Hematopoietic multipotent progenitor cell (in vitro differentiated cells): Measurements from ENCODE around the gene TXLNB. TPM values are rescaled to one million over a fixed set of nuclear protein-coding genes. Genes with fewer than 3 reads are reported as not detected.

Experiments
- DNase-seq, 3 donors: peaks; one replicate each; pipeline ENCODE4 v3.0.0-alpha.2; 2011 to 2015; ENCODE audit warnings: low read depth in 2 of 3, low spot score in 2 of 3
- total RNA-seq: library from RNA; depleted of rRNA; stranded (reverse); fragments of >200 nt; gene quantifications from one replicate; pipeline ENCODE4 v1.2.3, GENCODE V29; 2012

The TXLNB gene
- total RNA-seq = 0.81 TPM

DNA sequence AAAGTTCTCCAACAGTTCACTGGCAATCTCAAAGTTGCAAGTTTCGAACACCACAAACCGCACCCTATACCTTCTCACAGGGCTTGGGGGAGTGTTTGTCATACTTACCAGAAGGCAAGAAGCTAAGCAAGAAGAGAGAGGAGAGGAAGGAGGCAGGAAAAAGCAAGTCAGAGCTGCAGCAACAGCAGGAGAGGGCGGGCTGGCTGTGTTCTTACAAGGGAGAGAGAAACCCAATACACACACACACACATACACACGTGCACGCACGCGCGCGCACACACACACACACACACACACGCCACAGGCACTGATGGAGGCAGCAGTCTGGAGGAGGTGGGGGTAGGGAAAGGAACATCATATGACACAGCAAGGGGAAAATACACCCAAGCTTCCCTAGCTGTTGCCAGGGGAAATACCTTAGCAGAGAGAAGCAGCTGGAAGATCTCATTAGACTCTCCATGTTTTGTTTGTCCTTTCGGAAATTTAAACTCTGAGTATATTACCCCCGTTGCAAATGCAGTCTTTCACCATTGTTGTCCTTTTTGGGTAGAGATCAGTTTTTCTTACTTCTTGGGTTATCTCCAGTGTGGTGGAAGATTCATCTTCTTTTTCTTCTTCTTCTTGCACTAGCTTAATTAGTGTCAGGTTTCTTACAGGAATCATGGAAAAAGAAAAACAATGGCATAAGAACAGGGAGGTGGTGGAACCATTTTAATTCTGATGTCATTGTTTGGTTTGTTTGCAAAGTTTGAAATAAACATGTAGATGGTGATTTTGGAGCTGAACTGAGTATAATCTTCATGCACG is at the start of gene TXLNB:
TSS of gene TXLNB (minus strand) at position 186 of the 807 bp plus-strand sequence. CDS start 3,099 bp downstream, outside the sequence.
- DNase-seq = peak; percentile 52 to 95 (median 87)

DNA sequence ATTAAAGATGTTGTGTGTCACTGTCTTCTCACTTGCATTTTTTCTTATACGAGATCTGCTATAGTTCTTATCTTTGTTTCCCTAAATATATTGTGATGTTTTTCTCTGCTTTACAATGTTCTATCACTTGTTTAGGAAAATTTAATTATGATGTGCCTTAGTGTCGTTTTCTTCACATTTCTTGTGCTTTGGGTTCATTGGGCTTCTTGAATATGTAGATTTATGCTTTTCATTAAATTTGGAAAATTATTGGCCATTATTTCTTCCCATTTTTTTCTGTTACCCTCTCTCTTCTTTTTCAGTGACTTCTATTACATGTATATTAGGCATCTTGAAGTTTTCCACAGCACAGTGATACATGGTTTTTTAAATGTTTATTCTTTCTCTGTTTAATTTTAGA is 49.3 kb upstream of the TXLNB start:
- DNase-seq = no peak

DNA sequence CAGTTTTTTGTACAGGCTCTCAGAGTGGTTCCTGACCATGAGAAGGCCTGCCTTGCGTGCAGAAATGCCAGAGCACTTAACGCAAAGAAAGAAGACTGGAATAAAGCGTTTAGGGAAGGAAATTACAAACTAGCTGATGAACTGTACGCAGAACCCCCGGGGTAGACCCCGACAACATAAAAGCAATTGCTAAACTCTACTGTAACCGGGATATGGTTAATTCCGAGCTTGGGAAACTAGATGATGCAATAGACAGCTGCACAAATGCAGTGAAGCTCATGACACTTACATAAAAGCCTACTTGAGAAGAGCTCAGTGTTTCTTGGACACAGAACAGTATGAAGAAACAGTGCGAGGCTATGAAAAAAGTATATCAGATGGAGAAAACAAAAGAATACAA is 47.0 kb upstream of the TXLNB start:
- no peak for DNase-seq

DNA sequence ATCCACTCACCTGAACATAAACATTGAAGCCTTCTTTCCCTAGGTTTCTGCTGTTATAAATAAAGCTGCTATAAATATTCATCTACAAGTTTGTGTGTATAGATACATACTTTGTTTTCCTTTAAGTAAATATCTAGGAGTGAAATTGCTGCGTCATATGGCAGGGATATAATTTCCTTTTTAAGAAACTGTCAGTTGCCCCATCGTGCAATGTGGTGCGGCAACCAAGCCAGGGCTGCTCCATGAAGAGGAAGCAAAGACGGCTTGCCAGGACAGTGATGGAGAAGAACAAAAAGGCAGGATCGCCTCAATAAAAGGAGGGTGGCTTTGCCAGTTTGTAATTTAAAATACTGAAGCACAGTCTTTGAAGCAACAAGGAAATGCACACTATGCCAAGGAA is 46.0 kb upstream of the TXLNB start:
- DNase-seq = peak in 1 of 3 donors; percentile 40

DNA sequence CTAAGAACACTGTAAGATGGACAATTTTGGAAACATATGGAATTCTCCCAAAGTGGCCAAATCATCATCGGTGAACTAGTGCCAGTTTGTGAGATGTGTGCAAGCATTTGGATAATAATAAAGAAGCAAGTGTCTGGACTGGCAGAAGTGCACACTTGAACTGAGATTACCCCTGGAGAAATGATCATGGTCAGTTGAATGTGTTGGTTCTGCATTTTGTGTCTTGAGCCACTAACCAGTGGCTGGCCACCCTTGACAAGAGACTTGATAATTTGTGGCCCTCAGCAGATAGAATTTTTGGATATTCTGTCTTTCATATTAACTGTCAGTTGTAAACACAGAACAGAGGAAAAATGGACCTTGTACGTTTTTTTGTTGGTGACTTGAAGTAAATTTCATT is 45.2 kb upstream of the TXLNB start:
- DNase-seq = no peak

DNA sequence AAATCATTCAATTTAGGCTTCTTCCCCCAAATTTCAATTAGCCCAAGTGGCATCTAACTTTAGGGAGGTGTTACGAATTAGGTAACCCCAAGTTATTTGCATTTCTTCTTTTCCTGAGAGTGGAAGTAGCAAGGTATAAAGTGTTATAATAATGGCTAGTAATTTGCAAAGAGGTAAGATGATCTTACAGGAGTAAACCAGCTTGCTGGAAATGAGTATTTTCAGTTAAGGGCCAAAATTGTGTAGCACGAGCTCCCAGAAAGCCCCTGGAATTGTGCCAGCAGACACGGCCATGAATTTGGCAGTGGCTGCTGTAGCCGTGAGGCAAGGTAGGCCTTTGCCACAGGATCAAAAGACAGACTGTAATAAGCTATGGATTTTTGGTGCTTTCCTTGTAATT is 44.7 kb upstream of the TXLNB start:
- DNase-seq = peak in 2 of 3 donors; percentile 62 to 66

DNA sequence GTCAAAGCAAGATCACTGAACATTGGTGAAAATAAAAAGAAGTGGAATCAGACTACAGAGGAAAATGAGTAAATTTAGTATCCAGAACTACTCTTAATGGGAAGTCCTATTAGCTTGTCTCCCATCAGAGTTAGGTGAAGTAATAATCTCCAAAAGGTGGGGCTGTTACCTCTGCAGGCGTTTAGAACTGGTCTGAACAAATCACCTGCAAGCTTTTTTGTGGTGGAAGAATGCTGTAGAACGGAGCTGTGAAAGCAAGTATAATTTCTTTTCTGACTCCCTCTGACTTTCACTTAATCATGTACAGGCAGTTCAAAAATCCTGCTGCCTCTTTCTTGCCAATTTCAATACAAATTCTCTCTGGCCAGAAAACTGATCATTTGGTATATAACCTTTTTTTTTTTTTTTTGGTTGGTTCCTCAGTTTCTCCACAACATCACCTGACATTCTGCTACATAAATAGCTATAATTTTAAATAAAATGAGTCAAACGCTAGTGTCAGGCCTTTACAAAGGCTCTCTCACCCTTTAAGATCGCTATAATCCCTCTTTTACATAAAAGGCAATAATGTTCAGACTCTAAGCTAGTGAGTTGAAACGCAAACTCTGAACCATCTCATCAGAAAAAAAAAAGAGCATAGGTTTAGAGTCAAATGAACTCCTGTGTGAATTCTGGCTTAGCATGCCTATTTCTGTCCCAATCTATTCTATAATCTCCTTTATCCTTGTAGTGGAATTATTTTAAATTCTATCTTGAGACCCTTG is 43.8 kb upstream of the TXLNB start:
- DNase-seq = no peak

DNA sequence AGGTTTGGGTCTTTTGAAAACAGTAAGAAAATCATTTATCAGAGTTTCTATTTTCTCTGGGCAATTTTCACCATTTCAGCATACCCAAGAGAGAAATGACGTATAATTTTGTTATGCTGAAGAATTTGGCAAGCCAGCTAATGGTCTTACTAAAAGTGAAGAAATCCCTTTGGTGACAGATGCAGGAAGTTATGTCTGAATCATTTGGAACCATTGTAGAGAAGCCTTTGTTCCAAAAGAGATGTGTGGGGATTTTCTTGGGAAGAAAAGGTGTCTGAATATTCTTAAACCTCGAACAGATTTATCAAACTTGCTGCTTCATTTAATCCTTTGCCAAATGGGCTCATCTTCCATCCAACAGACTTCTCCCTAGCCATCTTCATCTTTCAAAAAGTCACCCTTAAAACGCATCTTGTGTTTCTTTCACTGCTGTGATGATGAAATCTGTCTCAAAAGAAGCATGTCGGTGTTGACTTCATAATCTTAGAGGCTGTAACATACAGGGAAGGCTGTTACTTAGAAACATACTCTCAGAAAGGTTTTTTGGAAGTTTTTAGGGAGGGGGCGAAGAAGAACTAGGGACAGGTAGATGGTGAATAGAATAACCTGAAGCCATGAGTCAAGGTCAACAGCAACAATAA is 43.1 kb upstream of the TXLNB start:
- DNase-seq = no peak

DNA sequence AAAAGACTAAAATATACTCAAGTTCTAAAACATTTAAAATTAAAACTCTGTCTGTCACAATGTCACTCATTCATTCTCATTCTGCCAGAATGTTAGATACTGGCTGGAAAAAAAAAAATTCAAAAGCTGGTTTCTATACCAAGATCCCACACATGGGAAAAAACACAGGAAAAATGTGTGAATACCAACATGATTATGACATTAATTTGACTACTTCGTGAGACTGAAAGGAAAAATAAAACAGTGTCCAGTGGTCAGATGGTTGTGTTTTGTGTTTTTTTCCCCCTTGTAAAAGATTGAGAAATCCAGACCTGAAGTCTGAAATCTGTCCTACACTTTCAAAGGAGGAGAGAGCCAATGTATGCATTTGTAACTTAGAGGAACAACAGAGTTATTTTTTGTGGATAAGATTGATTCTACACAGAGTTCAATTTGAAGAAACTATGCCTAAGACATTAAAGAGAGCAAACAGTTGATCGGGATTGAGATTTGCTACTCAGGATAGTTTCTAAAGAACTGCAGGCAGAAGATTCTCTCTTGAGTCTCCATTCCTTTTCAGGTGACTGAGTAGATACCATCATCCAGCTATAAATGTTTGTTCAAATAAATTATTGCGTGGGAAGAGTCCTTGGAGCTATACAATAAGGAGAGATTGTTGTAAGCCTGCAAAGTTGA is 39.2 kb upstream of the TXLNB start:
- no peak for DNase-seq

DNA sequence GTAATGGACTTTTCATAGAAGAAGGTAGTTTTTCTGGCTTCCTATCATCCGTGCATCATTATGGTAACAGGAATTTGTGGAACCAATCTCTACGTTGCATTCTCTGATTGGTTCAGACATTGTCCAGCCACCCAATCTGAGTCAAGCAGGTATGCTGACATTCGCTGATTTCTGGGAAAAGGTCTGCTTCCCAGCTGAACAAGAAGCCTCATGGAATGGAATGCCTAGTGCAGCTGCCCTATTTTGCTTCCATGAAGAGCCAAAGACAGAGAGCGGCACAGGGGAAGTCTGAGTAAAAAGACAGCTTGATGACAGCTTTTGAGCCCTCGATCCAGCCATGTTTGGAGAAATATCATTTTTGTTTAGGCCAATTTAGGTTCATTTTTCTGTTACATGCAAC is 38.5 kb upstream of the TXLNB start:
- no peak for DNase-seq

DNA sequence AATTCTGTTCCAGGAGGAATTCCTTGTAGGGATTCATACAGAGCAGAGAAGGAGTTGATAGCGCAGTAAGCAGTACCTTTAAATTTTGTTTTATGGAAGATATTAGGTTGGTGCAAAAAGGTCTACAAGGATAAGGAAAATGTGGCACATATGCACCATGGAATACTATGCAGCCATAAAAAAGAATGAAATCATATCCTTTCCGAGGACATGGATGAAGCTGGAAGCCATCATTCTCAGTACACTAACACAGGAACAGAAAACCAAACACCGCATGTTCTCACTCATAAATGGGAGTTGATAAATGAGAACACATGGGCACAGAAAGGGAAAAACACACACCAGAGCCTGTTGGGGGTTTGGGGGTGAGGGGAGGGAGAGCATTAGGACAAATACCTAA is 37.4 kb upstream of the TXLNB start:
- DNase-seq = no peak

DNA sequence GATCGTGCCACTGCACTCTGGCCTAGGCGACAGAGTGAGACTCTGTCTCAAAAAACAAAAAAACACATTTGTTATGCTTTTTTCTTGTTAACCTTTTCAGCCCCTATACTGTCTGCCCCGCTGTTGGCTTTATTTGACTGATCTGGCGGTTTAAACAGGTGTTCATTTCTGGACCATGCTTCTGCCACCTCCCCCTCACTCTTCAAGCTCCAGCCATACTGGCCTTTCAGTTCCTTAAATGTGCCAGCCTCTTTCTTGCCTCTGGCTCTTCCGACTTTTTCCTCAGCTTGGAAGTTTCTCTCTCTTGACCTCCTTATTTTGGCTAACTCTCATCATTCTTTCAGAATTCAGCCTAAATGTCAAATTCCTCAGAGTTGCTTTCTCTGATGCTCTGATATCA is 35.2 kb upstream of the TXLNB start:
- no peak for DNase-seq

DNA sequence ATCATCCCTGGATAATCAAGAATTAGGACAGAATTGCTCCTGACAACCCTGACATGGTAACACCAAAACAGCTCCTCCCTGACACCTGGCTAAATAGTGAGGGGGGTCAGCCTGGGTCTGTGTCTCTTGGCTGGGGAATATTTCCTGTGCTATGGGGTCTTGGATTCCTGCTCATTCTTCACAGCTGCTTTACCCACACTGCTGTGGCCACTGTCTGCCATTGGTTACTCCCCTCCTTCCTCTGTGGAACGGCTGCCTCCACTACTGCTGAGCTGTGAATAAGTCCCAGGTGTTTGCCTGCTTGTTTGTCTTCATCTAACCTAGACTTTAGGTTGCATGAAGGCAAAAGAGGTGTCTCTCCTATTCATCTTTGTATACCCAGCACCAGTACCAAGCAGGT is 33.9 kb upstream of the TXLNB start:
- no peak for DNase-seq

DNA sequence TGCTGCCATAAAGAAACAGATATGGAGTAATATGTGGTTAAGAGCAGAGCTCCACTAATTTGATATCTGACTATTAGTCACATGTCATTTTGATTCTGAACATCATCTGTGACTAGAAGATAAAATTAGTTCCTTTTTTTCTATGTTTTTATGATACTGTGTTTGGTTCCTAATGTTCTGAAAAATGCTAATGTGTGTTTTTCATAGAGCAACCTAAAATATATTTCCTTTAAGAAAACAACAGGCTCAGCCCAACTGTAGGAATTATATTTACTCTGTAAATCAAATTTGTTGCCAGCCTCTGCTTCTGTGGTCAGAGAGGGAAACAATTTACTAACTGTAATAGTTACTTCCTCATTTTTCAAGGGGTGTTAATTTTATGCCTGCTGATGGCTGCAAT is 33.3 kb upstream of the TXLNB start:
- DNase-seq = peak in 2 of 3 donors; percentile 69 to 94

DNA sequence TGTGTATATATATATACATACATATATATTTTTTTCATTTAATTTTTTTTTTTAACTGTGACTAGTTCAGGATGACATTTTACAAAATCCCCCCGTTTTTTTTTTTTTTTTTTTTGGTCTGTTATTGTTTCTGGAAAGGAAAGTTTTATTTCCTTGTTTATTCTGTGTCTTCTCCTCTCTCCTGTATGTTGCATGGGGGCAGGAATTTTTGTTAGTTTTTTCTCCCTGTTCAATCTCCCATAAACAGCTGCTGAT is 32.4 kb upstream of the TXLNB start:
- DNase-seq = no peak

DNA sequence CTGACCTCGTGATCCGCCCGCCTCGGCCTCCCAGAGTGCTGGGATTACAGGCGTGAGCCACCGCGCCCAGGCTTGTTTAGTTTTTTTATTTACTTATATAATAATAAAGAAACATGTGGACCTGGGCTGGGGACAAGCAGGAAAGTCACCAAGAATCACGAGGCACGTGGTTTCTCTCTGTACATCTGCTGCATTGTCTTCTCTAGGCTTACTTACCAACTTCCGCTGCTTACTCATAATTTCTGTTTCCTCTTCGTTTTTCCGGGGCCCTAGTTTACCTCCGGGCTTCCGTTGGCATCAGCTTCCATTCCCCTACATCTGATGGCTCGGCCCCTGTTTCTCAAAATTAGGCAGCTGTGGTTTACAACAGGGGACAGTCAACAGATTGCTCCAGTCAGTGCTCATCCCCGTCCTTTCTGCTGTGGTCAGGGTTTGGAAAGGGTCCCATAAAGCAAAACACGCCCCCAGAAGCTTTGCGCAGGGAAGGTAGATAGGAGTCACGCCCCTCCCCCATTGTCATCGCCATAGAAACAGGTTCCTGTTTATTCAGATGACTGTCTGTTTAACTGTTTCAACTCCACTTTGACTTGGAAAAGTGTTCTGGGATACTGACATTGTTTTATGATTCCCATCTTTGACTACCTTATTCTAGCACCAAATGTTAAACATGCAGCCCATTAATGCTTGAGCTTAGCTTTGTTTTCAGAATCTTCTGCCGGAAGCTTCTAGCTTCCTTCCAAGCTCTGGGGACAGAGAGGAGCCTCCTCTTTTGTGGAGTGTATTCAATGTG is 31.9 kb upstream of the TXLNB start:
- peak; percentile 68 to 94 (median 92) for DNase-seq

DNA sequence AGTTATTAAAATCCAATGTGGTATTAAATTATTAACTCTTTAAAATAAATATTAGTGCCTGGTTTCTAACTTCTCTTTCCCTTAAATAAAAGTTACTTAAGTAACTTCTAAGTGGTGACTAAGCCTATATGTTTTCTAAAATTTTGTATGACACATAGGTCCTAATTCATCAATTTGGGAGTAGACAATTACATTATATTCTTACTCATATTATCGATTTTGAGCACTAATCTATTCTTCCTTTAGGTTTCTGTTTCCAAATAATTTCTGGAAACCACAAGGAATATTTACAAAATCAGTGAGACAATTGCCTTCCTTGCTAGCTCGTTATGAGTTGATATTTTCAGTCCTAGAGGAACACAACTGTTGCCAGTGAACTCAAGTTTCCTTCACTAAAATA is 28.3 kb upstream of the TXLNB start:
- DNase-seq = no peak

DNA sequence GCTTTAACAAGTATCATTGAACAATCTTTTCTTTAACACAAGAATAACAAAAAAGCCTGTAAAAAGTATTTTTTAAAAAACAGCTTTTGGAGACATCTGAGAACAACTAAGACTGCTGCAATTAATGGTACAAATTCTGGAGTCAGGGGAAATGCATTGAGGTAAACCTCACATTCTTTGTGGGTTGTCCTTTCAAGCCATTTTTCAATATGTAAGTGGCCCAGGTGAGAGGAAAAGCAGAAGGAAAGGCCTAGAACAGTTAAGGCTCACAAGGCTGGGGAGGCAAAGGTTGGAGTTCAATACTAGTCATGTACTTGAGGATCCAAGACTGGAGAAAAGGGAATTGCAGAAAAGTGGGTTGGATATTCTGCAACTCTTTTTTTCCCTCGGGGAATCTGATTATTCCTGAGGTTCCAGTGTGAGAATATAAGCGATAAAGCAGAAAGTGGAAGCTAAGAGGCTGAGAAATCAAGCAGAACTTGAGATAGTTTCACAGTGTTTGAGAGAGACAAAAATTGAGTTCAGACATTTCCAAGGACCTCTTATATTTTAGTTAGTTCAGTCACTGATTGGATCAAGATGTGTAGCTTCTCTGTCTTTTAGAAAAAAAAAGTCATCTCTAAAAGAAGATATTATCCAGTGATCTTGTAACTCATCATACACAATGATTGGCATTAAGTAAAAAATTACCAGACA is 25.0 kb upstream of the TXLNB start:
- peak in 1 of 3 donors; percentile 21 for DNase-seq

DNA sequence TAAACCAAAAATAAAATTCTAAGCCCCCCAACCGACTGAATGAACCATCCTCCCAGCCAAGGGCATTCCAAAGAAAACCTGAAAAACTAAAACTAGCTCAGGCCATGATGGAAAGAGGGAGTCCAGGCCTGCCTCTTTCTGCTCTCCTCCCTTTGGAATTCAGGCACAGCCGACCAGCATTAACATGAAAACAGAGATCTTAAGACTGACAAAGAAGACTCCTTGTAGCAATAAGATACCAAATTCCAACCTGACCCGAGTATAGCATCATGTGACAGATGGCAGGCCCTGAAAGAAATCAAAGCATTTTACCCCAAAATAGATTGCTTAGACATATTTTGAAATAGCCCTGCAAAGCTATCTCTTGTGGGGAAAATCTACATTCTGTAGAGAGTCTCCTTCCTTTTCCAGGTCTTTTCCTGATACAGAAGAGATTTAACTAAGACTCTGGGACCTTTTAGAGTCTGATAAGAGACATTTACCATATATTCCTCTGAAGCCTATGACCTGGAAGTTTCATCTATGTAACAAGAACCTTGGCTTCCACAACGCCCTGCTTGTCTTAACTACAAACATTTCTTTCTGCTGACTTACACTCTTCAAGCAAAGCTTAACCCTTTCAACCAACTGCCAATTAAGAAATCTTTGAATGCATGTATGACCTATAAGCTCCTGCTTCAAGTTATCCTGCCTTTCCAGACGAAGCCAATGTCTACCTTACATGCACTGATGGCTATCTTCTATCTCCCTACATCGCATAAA is 22.2 kb upstream of the TXLNB start:
- DNase-seq = no peak
